ENCODE data around the gene RASAL2. TPM values are rescaled to one million over a fixed set of nuclear protein-coding genes. Genes with fewer than 3 reads are reported as not detected.
"Not testable (repeated sequence)": the region's sequence is repeated elsewhere in the genome, so short reads cannot be mapped to it uniquely, and the experiment has no call there.

The RASAL2 gene
- total RNA-seq, 2 donors from 2014 or later = not detected

GRCh38 chr1:178310685-178311105 lies 216.8 kb downstream of the RASAL2 start:
- ATAC-seq (peak; percentile 28 to 63), DNase-seq (ENCODE audit: low spot score in 2 of 2) (peak in 1 of 2 donors; percentile 3)
- Mint-ChIP-seq H3K9me3 (no peaks in the 10 kb centered on the region), H3K36me3 (no peaks in the 10 kb centered on the region), H3K27ac (no peak overlapping the region)

GRCh38 chr1:178311164-178311563 lies 217.3 kb downstream of the RASAL2 start:
- DNase-seq (ENCODE audit: low spot score in 2 of 2) (no peak), ATAC-seq (no peak)
- no peaks in the 10 kb centered on the region for H3K36me3 Mint-ChIP-seq
- no peak overlapping the region for H3K27ac Mint-ChIP-seq
- H3K9me3 Mint-ChIP-seq = no peaks in the 10 kb centered on the region

- H3K36me3 Mint-ChIP-seq; H3K27ac Mint-ChIP-seq; ATAC-seq; H3K9me3 Mint-ChIP-seq; DNase-seq (ENCODE audit: low spot score in 2 of 2): not testable (repeated sequence)
Measured at GRCh38 chr1:178320280-178320982, 226.5 kb downstream of the RASAL2 start.

GRCh38 chr1:178323067-178323466 lies 229.2 kb downstream of the RASAL2 start:
- Mint-ChIP-seq H3K36me3 (no peaks in the 10 kb centered on the region), H3K9me3 (no peaks in the 10 kb centered on the region), H3K27ac (no peak overlapping the region)
- DNase-seq (ENCODE audit: low spot score in 2 of 2) (no peak), ATAC-seq (peak in 1 of 2 donors; percentile 93)

GRCh38 chr1:178324003-178324402 lies 230.1 kb downstream of the RASAL2 start:
- no peak for ATAC-seq
- Mint-ChIP-seq H3K27ac (no peak overlapping the region), H3K9me3 (no peaks in the 10 kb centered on the region), H3K36me3 (no peaks in the 10 kb centered on the region)
- DNase-seq (ENCODE audit: low spot score in 2 of 2) = no peak

- H3K27ac Mint-ChIP-seq = no peak overlapping the region
- DNase-seq (ENCODE audit: low spot score in 2 of 2) (no peak), ATAC-seq (no peak)
- H3K36me3 Mint-ChIP-seq = no peaks in the 10 kb centered on the region
- H3K9me3 Mint-ChIP-seq = no peaks in the 10 kb centered on the region
Measured at GRCh38 chr1:178328728-178329127, 234.8 kb downstream of the RASAL2 start.

- ATAC-seq (no peak), DNase-seq (ENCODE audit: low spot score in 2 of 2) (no peak)
- no peak overlapping the region for H3K27ac Mint-ChIP-seq
- no peaks in the 10 kb centered on the region for H3K36me3 Mint-ChIP-seq
- no peaks in the 10 kb centered on the region for H3K9me3 Mint-ChIP-seq
Measured at GRCh38 chr1:178330153-178330552, 236.2 kb downstream of the RASAL2 start.

- no peak for ATAC-seq
- Mint-ChIP-seq H3K36me3 (no peaks in the 10 kb centered on the region), H3K9me3 (no peaks in the 10 kb centered on the region), H3K27ac (no peak overlapping the region)
- DNase-seq (ENCODE audit: low spot score in 2 of 2) = no peak
Measured at GRCh38 chr1:178330848-178331497, 237.1 kb downstream of the RASAL2 start.

- DNase-seq (ENCODE audit: low spot score in 2 of 2) = no peak
- no peak overlapping the region for H3K27ac Mint-ChIP-seq
- no peaks in the 10 kb centered on the region for H3K9me3 Mint-ChIP-seq
- no peaks in the 10 kb centered on the region for H3K36me3 Mint-ChIP-seq
- ATAC-seq = no peak
Measured at GRCh38 chr1:178335426-178335825, 241.5 kb downstream of the RASAL2 start.

GRCh38 chr1:178337091-178337706 lies 243.3 kb downstream of the RASAL2 start:
- Mint-ChIP-seq H3K27ac (no peak overlapping the region), H3K9me3 (no peaks in the 10 kb centered on the region), H3K36me3 (no peaks in the 10 kb centered on the region)
- DNase-seq (ENCODE audit: low spot score in 2 of 2) (no peak), ATAC-seq (no peak)

- ATAC-seq = no peak
- Mint-ChIP-seq H3K36me3 (no peaks in the 10 kb centered on the region), H3K9me3 (no peaks in the 10 kb centered on the region), H3K27ac (no peak overlapping the region)
- DNase-seq (ENCODE audit: low spot score in 2 of 2) = no peak
Measured at GRCh38 chr1:178339834-178340233, 245.9 kb downstream of the RASAL2 start.

- DNase-seq (ENCODE audit: low spot score in 2 of 2) (no peak), ATAC-seq (no peak)
- H3K36me3 Mint-ChIP-seq = no peaks in the 10 kb centered on the region
- H3K9me3 Mint-ChIP-seq = no peaks in the 10 kb centered on the region
- H3K27ac Mint-ChIP-seq = no peak overlapping the region
Measured at GRCh38 chr1:178341261-178341956, 247.5 kb downstream of the RASAL2 start.

GRCh38 chr1:178342745-178343144 lies 248.8 kb downstream of the RASAL2 start:
- H3K9me3 Mint-ChIP-seq = no peaks in the 10 kb centered on the region
- ATAC-seq = no peak
- H3K36me3 Mint-ChIP-seq = no peaks in the 10 kb centered on the region
- DNase-seq (ENCODE audit: low spot score in 2 of 2) = no peak
- no peak overlapping the region for H3K27ac Mint-ChIP-seq

GRCh38 chr1:178344513-178345091 lies 250.7 kb downstream of the RASAL2 start:
- Mint-ChIP-seq H3K27ac (no peak overlapping the region), H3K36me3 (no peaks in the 10 kb centered on the region)
- no peak for ATAC-seq

GRCh38 chr1:178345238-178345637 lies 251.3 kb downstream of the RASAL2 start:
- ATAC-seq (no peak), DNase-seq (ENCODE audit: low spot score in 2 of 2) (no peak)

More at GRCh38 chr1:178344513-178345091, 250.7 kb downstream of the RASAL2 start:
- DNase-seq (ENCODE audit: low spot score in 2 of 2) = no peak
- no peaks in the 10 kb centered on the region for H3K9me3 Mint-ChIP-seq

GRCh38 chr1:178345807-178346206 lies 251.9 kb downstream of the RASAL2 start:
- Mint-ChIP-seq H3K27ac (no peak overlapping the region), H3K36me3 (no peaks in the 10 kb centered on the region), H3K9me3 (peaks cover 0 to 2% of the 10 kb centered on the region in 2 donors)
- DNase-seq (ENCODE audit: low spot score in 2 of 2) (no peak), ATAC-seq (no peak)

More at GRCh38 chr1:178345238-178345637, 251.3 kb downstream of the RASAL2 start:
- Mint-ChIP-seq H3K36me3 (no peaks in the 10 kb centered on the region), H3K9me3 (no peaks in the 10 kb centered on the region), H3K27ac (no peak overlapping the region)

GRCh38 chr1:178349801-178350200 lies 255.9 kb downstream of the RASAL2 start:
- ATAC-seq (no peak), DNase-seq (ENCODE audit: low spot score in 2 of 2) (no peak)
- Mint-ChIP-seq H3K27ac (no peak overlapping the region), H3K36me3 (peaks cover 0 to 8% of the 10 kb centered on the region in 2 donors), H3K9me3 (peaks cover 8 to 14% of the 10 kb centered on the region in 2 donors)

All from activated naive CD4-positive, alpha-beta T cell treated with anti-CD3 and anti-CD28 coated beads, Interleukin-2, amount 50 U/mL, for 72 hours (primary cell).